GM12878 (cell line): ENCODE measurements around the gene GABPB2. TPM values are rescaled to one million over a fixed set of nuclear protein-coding genes. Genes with fewer than 3 reads are reported as not detected.

Source experiments
- ATAC-seq: fragments of 200-7000 bp; cut with Tn5 transposase; 3 replicates; pipeline ENCODE4 v1.9.1; 2020; ENCODE audit warnings: mild to moderate bottlenecking, moderate library complexity
- BruUV-seq: library from RNA; stranded (reverse); fragments of 400-500 nt; replicated peaks from 2 replicates; lab custom pipeline; 2021; lab: Mats Ljungman, UMichigan
- CTCF ChIA-PET: fragments of 300-600 bp; sonication (Branson Sonifier 250); formaldehyde crosslinking; extraction: SDS; loops from one replicate; lab custom pipeline; 2021; ENCODE audit warnings: inconsistent platforms; lab: Yijun Ruan, JAX
- POLR2A ChIA-PET: fragments of 350-600 bp; formaldehyde crosslinking; extraction: SDS; loops from one replicate; lab custom pipeline; 2021; ENCODE audit warnings: inconsistent platforms; lab: Charles Lee
- RAD21 ChIA-PET: fragments of 300-600 bp; sonication (Branson Sonifier 250); formaldehyde crosslinking; loops from one replicate; lab custom pipeline; 2023; ENCODE audit warnings: antibody characterized with exemption; ENCODE audit not compliant: unreplicated experiment; lab: Charles Lee
- SMC1A ChIA-PET: fragments of 300-600 bp; sonication (Branson Sonifier 250); formaldehyde crosslinking; loops from one replicate; lab custom pipeline; 2023; ENCODE audit not compliant: unreplicated experiment, uncharacterized antibody; lab: Charles Lee
- DNase-seq: peaks from one replicate; pipeline ENCODE4 v3.0.0-alpha.2; 2011; ENCODE audit warnings: low read depth, low spot score
- FAIRE-seq: peaks from 3 replicates; lab custom pipeline; 2011; peaks lifted over from hg19 to GRCh38; lab: Jason Lieb, UNC
- H2AFZ ChIP-seq: 2 replicates; pipeline ENCODE4 v1.6.0; 2011; ENCODE audit warnings: low read depth, low read length, control low read depth; ENCODE audit not compliant: control insufficient read depth
- H3K27ac ChIP-seq: 2 replicates; pipeline ENCODE4 v1.5.1; 2011; ENCODE audit warnings: control low read depth; ENCODE audit not compliant: control insufficient read depth, insufficient read depth
- H3K27me3 ChIP-seq, 2 experiments: replicated peaks in 1 of 2; 2 replicates each; pipeline versions ENCODE4 v1.6.0 to v1.6.1; 2011; ENCODE audit warnings: low read length in 1 of 2; ENCODE audit not compliant: control insufficient read depth in 2 of 2, insufficient read depth in 2 of 2
- H3K36me3 ChIP-seq, 2 experiments: 2 replicates each; pipeline ENCODE4 v1.5.1; 2011; ENCODE audit warnings: low read length in 1 of 2; ENCODE audit not compliant: control insufficient read depth in 2 of 2, insufficient read depth in 2 of 2
- H3K4me1 ChIP-seq: 2 replicates; pipeline ENCODE4 v1.6.1; 2011; ENCODE audit warnings: mild to moderate bottlenecking, low read length, moderate library complexity, mixed read lengths; ENCODE audit not compliant: control insufficient read depth, insufficient read depth
- H3K4me2 ChIP-seq: 2 replicates; pipeline ENCODE4 v1.6.0; 2011; ENCODE audit warnings: control low read depth; ENCODE audit not compliant: control insufficient read depth, insufficient read depth
- H3K4me3 ChIP-seq: fragments of 200-600 bp; sonication (generic); 2 replicates; pipeline ENCODE4 v1.5.1; 2016
- H3K79me2 ChIP-seq: 2 replicates; pipeline ENCODE4 v1.6.0; 2011; ENCODE audit warnings: low read length; ENCODE audit not compliant: control insufficient read depth, insufficient read depth
- H3K9ac ChIP-seq: 2 replicates; pipeline ENCODE4 v1.8.0; 2011; ENCODE audit warnings: low read length, control low read depth, mixed read lengths; ENCODE audit not compliant: control insufficient read depth, insufficient read depth
- H3K9me3 ChIP-seq: replicated peaks from 3 replicates; pipeline ENCODE4 v1.5.1; 2011; ENCODE audit warnings: mild to moderate bottlenecking, low read length; ENCODE audit not compliant: control insufficient read depth, insufficient read depth
- H4K20me1 ChIP-seq: 2 replicates; pipeline ENCODE4 v1.6.0; 2011; ENCODE audit not compliant: control insufficient read depth, insufficient read depth
- CEBPB ChIP-seq, 2 experiments: fragments of 150-350 bp in 1 of 2; IDR thresholded peaks; 2 replicates each; pipeline ENCODE4 v1.6.1; 2012 to 2014; ENCODE audit warnings: low read depth in 2 of 2, low read length in 2 of 2, borderline replicate concordance in 1 of 2, inconsistent platforms in 1 of 2
- CHD1 ChIP-seq: IDR thresholded peaks from 2 replicates; pipeline ENCODE4 v1.6.1; 2012; ENCODE audit warnings: low read depth, low read length, improper control_type of control experiment
- EP300 ChIP-seq, 2 experiments: fragments of 150-350 bp in 1 of 2; IDR thresholded peaks; 2 replicates each; pipeline ENCODE4 v1.6.1; 2011 to 2012; ENCODE audit warnings: low read depth in 2 of 2, low read length in 2 of 2, borderline replicate concordance in 1 of 2, improper control_type of control experiment in 1 of 2, inconsistent platforms in 1 of 2; ENCODE audit not compliant: control insufficient read depth in 1 of 2
- MXI1 ChIP-seq: fragments of 150-350 bp; IDR thresholded peaks from 2 replicates; pipeline ENCODE4 v1.6.1; 2011; ENCODE audit warnings: low read depth, mild to moderate bottlenecking, inconsistent platforms, low read length, improper control_type of control experiment
- NFYB ChIP-seq: IDR thresholded peaks from 2 replicates; pipeline ENCODE4 v1.6.1; 2011; ENCODE audit warnings: low read depth, mild to moderate bottlenecking, low read length, improper control_type of control experiment, moderate library complexity; ENCODE audit not compliant: insufficient read depth
- POLR2A ChIP-seq: IDR thresholded peaks from 2 replicates; pipeline ENCODE4 v1.6.1; 2011; ENCODE audit warnings: low read depth, mild to moderate bottlenecking, low read length
- POU2F2 ChIP-seq: IDR thresholded peaks from 3 replicates; pipeline ENCODE4 v1.6.1; 2011; ENCODE audit warnings: low read depth, mild to moderate bottlenecking, low read length, borderline replicate concordance
- RBBP5 ChIP-seq: fragments of 200-600 bp; sonication (generic); conservative IDR thresholded peaks from 2 replicates; pipeline ENCODE4 v1.6.1; 2016
- RELA ChIP-seq: fragments of 450-650 bp; IDR thresholded peaks from 2 replicates; pipeline ENCODE4 v1.8.0; 2014; ENCODE audit warnings: borderline replicate concordance; ENCODE audit not compliant: partially characterized antibody
- TCF3 ChIP-seq: IDR thresholded peaks from 2 replicates; pipeline ENCODE4 v1.6.1; 2012; ENCODE audit warnings: low read depth, mild to moderate bottlenecking, low read length, borderline replicate concordance; ENCODE audit not compliant: insufficient read depth
- WGBS: methylation state at CpG from one replicate; pipeline ENCODE4 v1.1.6; 2016; ENCODE audit warnings: low lambda C conversion rate; ENCODE audit not compliant: insufficient replicate concordance, insufficient coverage; ENCODE audit errors: missing lambda C conversion rate; 5-methylcytosine and 5-hydroxymethylcytosine counted together
- in situ Hi-C: fragments of 300-500 bp; cut with MboI; formaldehyde crosslinking; loops from 9 replicates; pipeline ENCODE4 v1.14.3; 2018; ENCODE audit warnings: mixed read lengths
- intact Hi-C: fragments of 100-400 bp; cut with micrococcal nuclease; formaldehyde crosslinking; loops from one replicate; pipeline ENCODE4 v1.14.2; 2022; ENCODE audit not compliant: unreplicated experiment
- polyA plus RNA-seq, 11 experiments: library from polyadenylated mRNA; depleted of rRNA in 4 of 11; unstranded in 6 of 11; stranded (reverse) in 5 of 11; fragments of >200 nt; fragmentation: Nextera tagmentation in 4 of 11; fragmentation: Illumina TruSeq in 1 of 11; extraction: Ambion mirVana in 4 of 11; extraction: Trizol in 1 of 11; gene quantifications; 1 replicate in 1 of 11; 2 replicates in 10 of 11; pipeline versions ENCODE4 v1.2.1 to v1.2.3, GENCODE V29; 2011 to 2016; ENCODE audit warnings: inconsistent platforms in 2 of 11, missing spikeins in 2 of 11, low read depth in 1 of 11
- total RNA-seq, 4 experiments: library from RNA; depleted of rRNA in 3 of 4; stranded (reverse); fragments of >200 nt in 3 of 4; fragmentation: Illumina TruSeq in 1 of 4; extraction: Trizol in 1 of 4; gene quantifications; 2 replicates each; pipeline versions ENCODE4 v1.2.1 to v1.2.3, GENCODE V29; 2013 to 2021
- TF ChIP-seq, protein P1 (sequence below): IDR thresholded peaks from 2 replicates; pipeline ENCODE4 v1.6.1; 2012; ENCODE audit warnings: improper control_type of control experiment, low read depth, low read length; ENCODE audit not compliant: insufficient replicate concordance
- TF ChIP-seq, protein P2 (sequence below): IDR thresholded peaks from 2 replicates; pipeline ENCODE4 v1.6.1; 2011; ENCODE audit warnings: borderline replicate concordance, low read depth, mild to moderate bottlenecking, moderate library complexity, low read length; ENCODE audit not compliant: insufficient read depth, poor library complexity, severe bottlenecking

The GABPB2 gene
- total and polyA plus RNA-seq, 10 of the 15 experiments (the other 5 are each of a cell fraction or from before 2014, with no cell fraction given): 2.3 to 10.5 (median 6.9) TPM

DNA sequence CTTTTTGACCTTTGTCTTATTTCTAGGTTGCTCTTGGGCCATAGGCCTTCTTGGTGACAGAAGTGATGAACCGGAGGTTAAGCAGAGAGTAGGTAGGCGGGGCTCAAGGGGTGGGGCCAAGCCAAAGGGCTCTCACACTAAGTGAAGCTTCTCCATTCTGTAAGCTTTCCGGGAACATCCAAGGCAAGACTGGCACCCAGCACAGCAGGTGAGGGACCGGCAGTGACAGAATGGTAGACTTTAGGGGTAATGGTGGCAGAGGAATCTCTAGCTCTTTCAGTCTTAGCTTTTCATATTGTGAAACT lies 85.9 kb downstream of the GABPB2 start, which contains the start of gene TNFAIP8L2:
TSS of gene TNFAIP8L2 (plus strand) at position 135 of the 305 bp plus-strand sequence. CDS start 2,049 bp downstream, outside the sequence.
- 3% methylated on average over 4 of the region's 4 CpGs for WGBS
- no peak for FAIRE-seq
- ChIA-PET RAD21 (interaction anchor here (0.7 to 8.7 kb wide), 23 partner anchors 8 to 184 kb away, joined by 3 to 198 read pairs (median 8); partner anchors contain the start of genes C1orf56, CDC42SE1, GABPB2 and LYSMD1), CTCF (interaction anchor here (0.6 to 8.4 kb wide), 45 partner anchors 8 to 683 kb away, joined by 3 to 353 read pairs (median 4); partner anchors contain the start of genes C2CD4D, GABPB2, LYSMD1 and MINDY1), SMC1A (interaction anchor here (0.7 to 11.1 kb wide), 24 partner anchors 8 to 184 kb away, joined by 3 to 282 read pairs (median 4); partner anchors contain the start of genes CDC42SE1, LYSMD1, MINDY1 and PSMD4), POLR2A (interaction anchor here (0.6 to 2.3 kb wide), 11 partner anchors 9 to 170 kb away, joined by 3 to 19 read pairs (median 5); partner anchors contain the start of genes GABPB2, LYSMD1, MINDY1 and PI4KB)
- intact Hi-C loops: loop anchor here (1.0 to 2.0 kb wide), 4 partner anchors 57 to 132 kb away; partner anchors contain the start of gene GABPB2
- ATAC-seq: peak; percentile 96
- peak within 1 kb of the TSS; percentile 85 for H3K4me3 ChIP-seq
- H4K20me1 ChIP-seq: no peaks in the 10 kb centered on the region
- no TSS peak for BruUV-seq
- no peaks in the 10 kb centered on the region for H3K27me3 ChIP-seq
- no peaks in the 10 kb centered on the region for H3K9me3 ChIP-seq
- H3K36me3 ChIP-seq: peaks cover 5 to 6% of the 10 kb centered on the region in 2 experiments
- peak within 1 kb of the TSS; percentile 81 for H3K9ac ChIP-seq
- DNase-seq: peak; percentile 32
- H3K4me2 ChIP-seq: peak within 1 kb of the TSS; percentile 81
- H3K79me2 ChIP-seq: peaks cover 20% of the 10 kb centered on the region
- H3K4me1 ChIP-seq: peaks cover 30% of the 10 kb centered on the region
- peak within 1 kb of the TSS; percentile 81 for H3K27ac ChIP-seq
- H2AFZ ChIP-seq: peak within 1 kb of the TSS; percentile 75
- in situ Hi-C loops: loop anchor here (5.0 kb wide), 2 partner anchors 59 to 134 kb away; no protein-coding TSS in a partner anchor
- TF ChIP-seq NFYB (no peak), RBBP5 (no peak), RELA (no peak), MXI1 (no peak), POU2F2 (peak; percentile 34; the same call in 1 of the 3 replicates), CHD1 (no peak), EP300 (IDR thresholded peaks at IDR 0.05; ENCODE audit: borderline replicate concordance in 1 of 2, control insufficient read depth in 1 of 2, low read depth in 2 of 2, low read length in 2 of 2) (no peak), CEBPB (IDR thresholded peaks at IDR 0.05; ENCODE audit: borderline replicate concordance in 1 of 2, low read depth in 2 of 2, low read length in 2 of 2) (no peak), POLR2A (peak; percentile 30; the same call in 1 of the 2 replicates), TCF3 (no peak)
- TF ChIP-seq, protein P1, sequence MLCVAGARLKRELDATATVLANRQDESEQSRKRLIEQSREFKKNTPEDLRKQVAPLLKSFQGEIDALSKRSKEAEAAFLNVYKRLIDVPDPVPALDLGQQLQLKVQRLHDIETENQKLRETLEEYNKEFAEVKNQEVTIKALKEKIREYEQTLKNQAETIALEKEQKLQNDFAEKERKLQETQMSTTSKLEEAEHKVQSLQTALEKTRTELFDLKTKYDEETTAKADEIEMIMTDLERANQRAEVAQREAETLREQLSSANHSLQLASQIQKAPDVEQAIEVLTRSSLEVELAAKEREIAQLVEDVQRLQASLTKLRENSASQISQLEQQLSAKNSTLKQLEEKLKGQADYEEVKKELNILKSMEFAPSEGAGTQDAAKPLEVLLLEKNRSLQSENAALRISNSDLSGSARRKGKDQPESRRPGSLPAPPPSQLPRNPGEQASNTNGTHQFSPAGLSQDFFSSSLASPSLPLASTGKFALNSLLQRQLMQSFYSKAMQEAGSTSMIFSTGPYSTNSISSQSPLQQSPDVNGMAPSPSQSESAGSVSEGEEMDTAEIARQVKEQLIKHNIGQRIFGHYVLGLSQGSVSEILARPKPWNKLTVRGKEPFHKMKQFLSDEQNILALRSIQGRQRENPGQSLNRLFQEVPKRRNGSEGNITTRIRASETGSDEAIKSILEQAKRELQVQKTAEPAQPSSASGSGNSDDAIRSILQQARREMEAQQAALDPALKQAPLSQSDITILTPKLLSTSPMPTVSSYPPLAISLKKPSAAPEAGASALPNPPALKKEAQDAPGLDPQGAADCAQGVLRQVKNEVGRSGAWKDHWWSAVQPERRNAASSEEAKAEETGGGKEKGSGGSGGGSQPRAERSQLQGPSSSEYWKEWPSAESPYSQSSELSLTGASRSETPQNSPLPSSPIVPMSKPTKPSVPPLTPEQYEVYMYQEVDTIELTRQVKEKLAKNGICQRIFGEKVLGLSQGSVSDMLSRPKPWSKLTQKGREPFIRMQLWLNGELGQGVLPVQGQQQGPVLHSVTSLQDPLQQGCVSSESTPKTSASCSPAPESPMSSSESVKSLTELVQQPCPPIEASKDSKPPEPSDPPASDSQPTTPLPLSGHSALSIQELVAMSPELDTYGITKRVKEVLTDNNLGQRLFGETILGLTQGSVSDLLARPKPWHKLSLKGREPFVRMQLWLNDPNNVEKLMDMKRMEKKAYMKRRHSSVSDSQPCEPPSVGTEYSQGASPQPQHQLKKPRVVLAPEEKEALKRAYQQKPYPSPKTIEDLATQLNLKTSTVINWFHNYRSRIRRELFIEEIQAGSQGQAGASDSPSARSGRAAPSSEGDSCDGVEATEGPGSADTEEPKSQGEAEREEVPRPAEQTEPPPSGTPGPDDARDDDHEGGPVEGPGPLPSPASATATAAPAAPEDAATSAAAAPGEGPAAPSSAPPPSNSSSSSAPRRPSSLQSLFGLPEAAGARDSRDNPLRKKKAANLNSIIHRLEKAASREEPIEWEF: no peak
- TF ChIP-seq, protein P2, sequence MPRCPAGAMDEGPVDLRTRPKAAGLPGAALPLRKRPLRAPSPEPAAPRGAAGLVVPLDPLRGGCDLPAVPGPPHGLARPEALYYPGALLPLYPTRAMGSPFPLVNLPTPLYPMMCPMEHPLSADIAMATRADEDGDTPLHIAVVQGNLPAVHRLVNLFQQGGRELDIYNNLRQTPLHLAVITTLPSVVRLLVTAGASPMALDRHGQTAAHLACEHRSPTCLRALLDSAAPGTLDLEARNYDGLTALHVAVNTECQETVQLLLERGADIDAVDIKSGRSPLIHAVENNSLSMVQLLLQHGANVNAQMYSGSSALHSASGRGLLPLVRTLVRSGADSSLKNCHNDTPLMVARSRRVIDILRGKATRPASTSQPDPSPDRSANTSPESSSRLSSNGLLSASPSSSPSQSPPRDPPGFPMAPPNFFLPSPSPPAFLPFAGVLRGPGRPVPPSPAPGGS: no peak
